ENCODE data around the gene JAM2. TPM values are rescaled to one million over a fixed set of nuclear protein-coding genes. Genes with fewer than 3 reads are reported as not detected.
"Not testable (repeated sequence)": the region's sequence is repeated elsewhere in the genome, so short reads cannot be mapped to it uniquely, and the experiment has no call there.

The JAM2 gene
- total RNA-seq, 1 donor from 2014 or later = 40.4 TPM

GRCh38 chr21:25640202-25640942 is 1.3 kb downstream of the JAM2 start:
- intact Hi-C loops (cut with DNase I) = loop anchor here (5.0 kb wide), 1 partner anchor 33 kb away; the partner anchor contains the start of gene MRPL39
- DNase-seq (ENCODE audit: low spot score) = peak; percentile 81

DNA sequence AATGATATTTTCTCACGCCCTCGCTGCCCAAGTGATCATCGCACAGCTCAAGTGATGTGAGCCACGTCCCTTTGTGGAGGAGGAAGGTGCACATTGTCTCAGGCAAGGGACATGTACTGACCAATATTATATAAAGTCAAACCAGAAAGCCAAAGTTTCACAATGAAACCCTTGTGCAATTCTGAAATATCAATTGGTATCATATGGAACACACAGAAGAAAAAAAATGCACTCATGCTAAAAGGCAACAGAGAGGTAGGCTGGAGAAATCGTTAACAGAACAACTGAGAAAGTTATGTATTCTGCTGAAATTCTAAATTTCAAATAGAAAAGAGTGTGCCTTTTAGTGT is 1.9 kb downstream of the JAM2 start:
- no peak for DNase-seq (ENCODE audit: low spot score)
- intact Hi-C loops (cut with DNase I) = loop anchor here (5.0 kb wide), 1 partner anchor 34 kb away; the partner anchor contains the start of gene MRPL39

- intact Hi-C loops (cut with DNase I) = loop anchor here (5.0 kb wide), 1 partner anchor 36 kb away; the partner anchor contains the start of gene MRPL39
- DNase-seq (ENCODE audit: low spot score) = no peak
These were observed 4.4 kb downstream of the JAM2 start for GRCh38 chr21:25643486-25643885.

GRCh38 chr21:25646474-25646873 is 7.4 kb downstream of the JAM2 start:
- DNase-seq (ENCODE audit: low spot score) = no peak
- intact Hi-C loops (cut with DNase I) = no loop called here

- no peak for DNase-seq (ENCODE audit: low spot score)
- intact Hi-C loops (cut with DNase I) = no loop called here
These were observed 8.6 kb downstream of the JAM2 start for GRCh38 chr21:25647647-25648046.

DNA sequence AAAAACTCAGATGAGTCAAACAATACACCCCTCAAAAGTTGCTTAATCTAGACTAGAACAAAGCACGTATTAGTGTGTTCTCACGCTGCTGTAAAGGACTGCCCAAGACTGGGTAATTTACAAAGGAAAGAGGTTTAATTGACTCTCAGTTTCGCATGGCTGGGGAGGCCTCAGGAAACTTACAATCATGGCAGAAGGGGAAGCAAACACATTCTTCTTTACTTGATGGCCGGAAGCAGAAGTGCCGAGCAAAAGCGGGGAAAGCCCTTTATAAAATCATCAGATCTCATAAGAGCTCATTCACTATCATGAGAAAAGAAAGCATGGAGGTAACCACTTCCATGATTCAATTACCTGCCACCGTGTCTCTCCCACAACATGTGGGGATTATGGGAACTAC is 10.1 kb downstream of the JAM2 start:
- intact Hi-C loops (cut with DNase I) = no loop called here
- no peak for DNase-seq (ENCODE audit: low spot score)

DNA sequence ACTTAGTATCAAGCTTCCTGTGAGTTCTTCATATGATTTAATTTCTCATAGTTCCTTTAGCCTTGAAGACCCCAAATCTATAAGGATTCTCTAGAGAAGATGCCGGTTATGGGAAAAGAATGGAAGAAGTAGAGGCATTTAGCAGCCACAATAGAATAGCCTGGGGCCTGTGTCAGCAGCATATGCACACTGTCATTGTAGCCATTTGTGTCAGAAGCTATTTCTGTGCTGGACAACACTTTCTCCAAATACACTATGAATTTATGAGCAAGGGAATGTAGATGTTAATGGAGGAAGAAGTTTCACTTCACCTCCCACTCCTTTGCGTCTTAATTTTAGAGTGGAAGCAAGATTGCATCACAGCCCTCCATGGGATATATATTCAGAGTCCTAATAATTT is 17.4 kb downstream of the JAM2 start:
- intact Hi-C loops (cut with DNase I) = no loop called here
- DNase-seq (ENCODE audit: low spot score) = no peak

DNA sequence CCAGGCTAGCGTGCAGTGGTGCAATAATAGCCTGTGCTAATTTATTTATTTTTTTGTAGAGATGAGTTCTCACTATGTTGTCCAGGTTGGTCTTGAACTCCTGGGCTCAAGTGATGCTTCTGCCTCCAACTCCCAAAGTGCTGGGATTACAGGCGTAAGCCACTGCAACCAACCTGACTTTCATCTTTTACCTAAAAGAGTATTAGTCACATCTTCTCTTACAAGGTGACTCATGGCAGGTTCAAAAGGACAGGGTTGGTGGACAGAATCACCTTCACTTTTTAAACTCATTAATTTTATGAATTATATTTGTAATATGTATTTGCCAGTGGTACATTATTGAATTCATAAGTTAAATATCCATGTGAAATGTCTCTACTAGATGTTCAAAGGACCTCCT is 18.1 kb downstream of the JAM2 start:
- intact Hi-C loops (cut with DNase I) = no loop called here
- DNase-seq (ENCODE audit: low spot score) = no peak

GRCh38 chr21:25658427-25659035 is 19.5 kb downstream of the JAM2 start:
- intact Hi-C loops (cut with DNase I) = no loop called here
- DNase-seq (ENCODE audit: low spot score) = no peak

- no peak for DNase-seq (ENCODE audit: low spot score)
- intact Hi-C loops (cut with DNase I) = no loop called here
These were observed 21.2 kb downstream of the JAM2 start for GRCh38 chr21:25660233-25660632.

- intact Hi-C loops (cut with DNase I) = no loop called here
- DNase-seq (ENCODE audit: low spot score) = no peak
These were observed 25.5 kb downstream of the JAM2 start for GRCh38 chr21:25664491-25664931.

DNA sequence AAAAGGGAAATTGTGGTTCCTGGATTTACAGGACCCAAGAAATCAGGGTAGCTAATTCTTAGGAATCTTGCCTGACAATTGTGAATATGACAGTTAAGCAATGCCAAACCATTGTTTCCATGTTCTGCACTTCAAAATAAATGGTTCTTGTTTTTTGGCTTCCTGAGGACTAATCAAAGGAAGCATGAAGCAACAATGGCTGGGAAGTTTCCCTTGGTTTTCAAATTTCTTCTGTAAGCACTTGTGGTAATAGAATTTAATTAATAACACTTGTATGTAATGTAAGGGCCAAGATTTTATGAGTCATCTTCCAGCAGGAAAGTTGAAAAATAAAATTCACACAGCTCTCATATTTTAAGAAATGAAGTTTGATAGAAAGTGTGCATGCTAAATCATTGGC is 31.7 kb downstream of the JAM2 start:
- intact Hi-C loops (cut with DNase I) = loop anchor here (1.0 kb wide), 1 partner anchor 18 kb away; no protein-coding TSS in a partner anchor
- no peak for DNase-seq (ENCODE audit: low spot score)

GRCh38 chr21:25676451-25676850 is 37.4 kb downstream of the JAM2 start:
- DNase-seq (ENCODE audit: low spot score) = no peak
- intact Hi-C loops (cut with DNase I) = no loop called here

- DNase-seq (ENCODE audit: low spot score) = no peak
- intact Hi-C loops (cut with DNase I) = no loop called here
These were observed 43.3 kb downstream of the JAM2 start for GRCh38 chr21:25682382-25682781.

DNA sequence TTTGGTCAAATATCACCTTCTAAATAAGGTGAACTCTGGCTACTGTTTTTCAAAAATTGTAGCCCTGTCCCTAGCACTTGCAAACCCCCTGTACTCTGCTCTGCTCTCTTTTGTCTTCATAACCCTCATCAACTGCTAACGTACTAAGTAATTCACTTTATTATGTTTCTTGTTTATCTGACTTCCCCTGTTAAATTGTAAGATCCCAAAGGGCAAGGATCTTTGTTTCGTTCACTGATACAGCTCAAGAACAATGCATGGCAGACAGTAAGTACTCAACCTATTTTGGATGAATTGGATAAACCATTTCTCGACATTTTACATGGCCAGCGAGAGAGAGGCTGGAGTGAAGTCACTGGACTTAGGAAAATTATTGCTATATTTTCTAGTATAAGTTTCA is 48.7 kb downstream of the JAM2 start:
- intact Hi-C loops (cut with DNase I) = loop anchor here (1.0 kb wide), 1 partner anchor 17 kb away; no protein-coding TSS in a partner anchor
- no peak for DNase-seq (ENCODE audit: low spot score)

DNA sequence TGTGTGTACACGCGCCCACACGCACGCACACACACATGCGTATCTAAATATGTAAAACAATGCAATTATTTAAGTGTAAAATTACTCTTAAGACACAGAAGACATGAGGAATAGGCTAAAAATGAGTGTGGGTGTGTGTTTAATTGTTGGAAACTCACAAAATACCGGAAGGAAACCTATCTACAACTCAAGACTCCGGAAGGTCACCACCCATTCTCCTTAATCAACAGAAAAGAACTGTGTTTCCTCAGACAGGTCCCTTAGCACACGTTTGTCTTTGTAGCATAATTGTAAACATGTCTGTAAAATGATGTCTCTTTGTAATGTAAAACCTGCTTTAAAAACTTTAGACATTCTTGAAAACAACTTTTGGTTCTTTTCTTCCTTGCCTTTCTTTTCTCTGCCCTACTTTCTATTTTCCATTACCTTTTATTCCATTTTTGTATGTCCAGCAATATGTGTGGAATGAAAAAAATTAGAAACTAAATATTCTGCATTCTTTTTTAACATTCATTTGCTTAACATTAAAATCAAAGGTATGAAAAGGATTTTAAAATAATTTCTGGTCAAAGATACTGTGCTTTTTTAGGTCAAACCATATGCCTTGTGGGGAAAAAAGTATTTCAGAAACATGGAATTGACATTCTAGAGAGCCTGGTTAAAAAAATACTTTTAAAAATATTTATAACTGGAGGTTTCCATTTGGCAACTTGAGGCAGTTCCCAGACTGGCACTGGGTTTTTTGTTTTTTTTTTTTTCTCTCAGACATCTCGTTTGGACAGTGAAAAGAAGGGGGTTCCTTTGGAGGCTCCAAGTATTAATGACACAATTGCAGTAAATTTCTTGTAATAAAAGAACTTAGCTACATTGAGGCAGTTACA is 49.5 kb downstream of the JAM2 start:
- intact Hi-C loops (cut with DNase I) = loop anchor here (1.0 kb wide), 1 partner anchor 18 kb away; no protein-coding TSS in a partner anchor
- no peak for DNase-seq (ENCODE audit: low spot score)

GRCh38 chr21:25689226-25689625 is 50.2 kb downstream of the JAM2 start:
- no peak for DNase-seq (ENCODE audit: low spot score)
- intact Hi-C loops (cut with DNase I) = no loop called here

DNA sequence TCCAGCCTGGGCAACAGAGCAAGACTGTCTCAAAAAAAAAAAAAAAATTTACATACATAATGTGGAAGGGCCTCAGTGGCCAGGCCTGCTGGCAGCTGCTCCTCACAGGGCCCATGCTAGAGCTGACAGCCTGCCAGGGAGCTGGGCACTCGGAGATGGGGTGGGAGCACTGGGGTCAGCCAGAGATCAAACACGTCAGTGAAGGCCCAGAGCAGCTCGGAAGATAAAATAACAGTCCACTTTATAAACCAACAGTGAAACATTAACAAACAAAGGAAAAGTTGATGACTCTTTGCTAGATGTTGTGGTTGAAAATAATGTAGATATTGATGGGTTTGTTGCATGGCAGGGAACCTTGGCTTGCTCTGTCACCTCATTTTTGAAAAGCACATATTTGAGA is 52.9 kb downstream of the JAM2 start:
- no peak for DNase-seq (ENCODE audit: low spot score)
- intact Hi-C loops (cut with DNase I) = no loop called here

GRCh38 chr21:25695461-25695860 is 56.4 kb downstream of the JAM2 start:
- DNase-seq (ENCODE audit: low spot score); intact Hi-C loops (cut with DNase I): not testable (repeated sequence)

DNA sequence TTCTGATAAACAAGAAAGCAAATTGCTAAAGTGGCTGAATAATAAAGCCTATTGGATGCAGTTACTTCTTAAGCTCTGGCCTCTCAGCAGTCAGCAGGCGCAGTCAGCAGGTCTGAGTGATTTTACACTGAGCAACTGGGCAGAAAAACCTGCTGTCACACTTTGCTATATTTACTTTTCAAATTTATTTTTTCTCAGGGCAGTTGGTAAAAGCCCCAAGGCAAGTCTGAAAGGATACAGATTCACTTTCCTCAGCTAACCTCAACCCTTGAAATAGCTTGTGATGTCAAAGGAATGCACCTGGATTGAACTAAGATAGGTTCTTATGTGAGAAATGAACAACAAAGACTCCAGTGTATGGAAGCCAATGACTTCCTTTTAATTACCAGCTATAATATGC is 61.7 kb downstream of the JAM2 start:
- no peak for DNase-seq (ENCODE audit: low spot score)
- intact Hi-C loops (cut with DNase I) = no loop called here

All from cardiac septum (tissue), 1 donor.